ENCODE measurements around the gene ZNF787.

Gene ZNF787

DNA sequence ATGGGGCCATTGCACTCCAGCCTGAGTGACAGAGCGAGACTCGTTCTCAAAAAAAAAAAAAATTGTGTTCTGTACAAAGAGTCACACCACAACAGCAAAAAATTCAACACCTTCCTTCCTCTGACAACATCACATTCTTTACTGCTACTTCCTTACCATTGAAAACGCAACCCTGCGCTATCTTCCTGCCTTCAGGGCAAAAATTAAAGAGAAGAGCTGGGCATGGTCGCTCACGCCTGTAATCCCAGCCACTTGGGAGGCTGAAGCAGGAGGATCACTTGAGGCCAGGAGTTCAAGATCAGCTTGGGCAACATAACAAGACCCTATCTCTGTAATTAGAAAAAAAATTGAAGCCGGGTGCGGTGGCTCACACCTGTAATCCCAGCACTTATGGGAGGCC lies 10.6 kb upstream of the ZNF787 start:
- DNase-seq (ENCODE audit: insufficient read length, low spot score) (no peak), FAIRE-seq (no peak)
- TF ChIP-seq, protein P1, sequence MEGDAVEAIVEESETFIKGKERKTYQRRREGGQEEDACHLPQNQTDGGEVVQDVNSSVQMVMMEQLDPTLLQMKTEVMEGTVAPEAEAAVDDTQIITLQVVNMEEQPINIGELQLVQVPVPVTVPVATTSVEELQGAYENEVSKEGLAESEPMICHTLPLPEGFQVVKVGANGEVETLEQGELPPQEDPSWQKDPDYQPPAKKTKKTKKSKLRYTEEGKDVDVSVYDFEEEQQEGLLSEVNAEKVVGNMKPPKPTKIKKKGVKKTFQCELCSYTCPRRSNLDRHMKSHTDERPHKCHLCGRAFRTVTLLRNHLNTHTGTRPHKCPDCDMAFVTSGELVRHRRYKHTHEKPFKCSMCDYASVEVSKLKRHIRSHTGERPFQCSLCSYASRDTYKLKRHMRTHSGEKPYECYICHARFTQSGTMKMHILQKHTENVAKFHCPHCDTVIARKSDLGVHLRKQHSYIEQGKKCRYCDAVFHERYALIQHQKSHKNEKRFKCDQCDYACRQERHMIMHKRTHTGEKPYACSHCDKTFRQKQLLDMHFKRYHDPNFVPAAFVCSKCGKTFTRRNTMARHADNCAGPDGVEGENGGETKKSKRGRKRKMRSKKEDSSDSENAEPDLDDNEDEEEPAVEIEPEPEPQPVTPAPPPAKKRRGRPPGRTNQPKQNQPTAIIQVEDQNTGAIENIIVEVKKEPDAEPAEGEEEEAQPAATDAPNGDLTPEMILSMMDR (IDR thresholded peaks at IDR 0.05; ENCODE audit: insufficient read depth, missing control alignments) = no peak

DNA sequence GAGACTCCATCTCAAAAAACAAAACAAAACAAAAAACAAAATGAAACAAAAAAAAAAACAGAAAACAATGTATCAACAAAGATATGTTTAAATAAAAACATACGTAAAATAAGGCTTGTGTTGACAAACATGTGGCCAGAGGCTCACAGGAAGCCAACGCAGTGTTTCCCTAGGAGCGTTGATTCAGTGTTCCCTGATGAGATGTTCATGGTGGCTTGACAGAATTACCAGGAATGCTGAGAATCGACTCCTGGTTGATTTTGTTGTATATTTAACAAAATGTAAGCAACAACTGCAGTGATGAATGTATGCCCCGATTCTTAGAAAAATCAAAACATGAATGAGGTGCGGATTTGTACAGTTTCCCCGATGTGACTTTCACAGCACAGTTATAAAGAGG lies 8.9 kb upstream of the ZNF787 start:
- TF ChIP-seq, protein P1 (IDR thresholded peaks at IDR 0.05; ENCODE audit: insufficient read depth, missing control alignments) = no peak
- no peak for FAIRE-seq
- DNase-seq (ENCODE audit: insufficient read length, low spot score) = no peak

DNA sequence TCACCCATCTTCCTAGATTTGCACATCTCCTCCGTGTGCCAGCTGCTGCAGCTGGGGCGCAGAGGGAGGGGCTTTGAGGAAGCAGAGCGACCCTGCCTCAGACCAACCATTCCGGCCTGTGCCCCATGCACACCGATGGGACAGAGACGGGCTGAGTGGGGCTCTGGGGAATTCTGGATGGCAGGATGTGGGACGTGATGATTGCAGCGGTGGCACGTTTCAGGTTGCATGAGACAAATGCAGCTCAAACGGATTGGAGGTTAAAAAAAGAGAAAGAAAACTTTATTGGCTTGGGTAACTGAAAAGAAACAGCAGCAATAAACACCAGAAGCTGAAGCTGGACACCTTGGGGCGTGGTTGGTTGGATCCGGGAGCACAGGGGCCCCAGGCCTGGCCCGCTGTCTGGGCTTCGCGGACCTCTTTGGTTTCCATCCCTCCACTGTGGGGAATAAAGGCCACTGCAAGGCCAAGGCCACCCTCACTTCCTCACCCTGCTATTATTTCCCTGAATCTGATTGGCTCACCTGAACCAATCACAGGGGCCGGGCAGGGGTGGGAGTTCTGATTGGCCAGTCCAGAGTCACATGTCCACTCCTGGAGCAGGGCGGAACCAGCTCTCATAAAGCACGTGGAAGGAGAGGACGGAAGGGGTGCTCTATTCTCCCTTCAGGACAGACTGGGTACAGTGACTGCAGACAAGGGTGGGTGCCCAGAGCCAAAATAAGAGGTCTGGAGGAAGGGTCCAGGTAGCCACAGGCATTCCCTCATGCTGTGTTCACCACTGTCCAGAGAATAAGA lies 6.1 kb upstream of the ZNF787 start:
- DNase-seq (ENCODE audit: insufficient read length, low spot score) (no peak), FAIRE-seq (no peak)
- TF ChIP-seq, protein P1 (IDR thresholded peaks at IDR 0.05; ENCODE audit: insufficient read depth, missing control alignments) = no peak

DNA sequence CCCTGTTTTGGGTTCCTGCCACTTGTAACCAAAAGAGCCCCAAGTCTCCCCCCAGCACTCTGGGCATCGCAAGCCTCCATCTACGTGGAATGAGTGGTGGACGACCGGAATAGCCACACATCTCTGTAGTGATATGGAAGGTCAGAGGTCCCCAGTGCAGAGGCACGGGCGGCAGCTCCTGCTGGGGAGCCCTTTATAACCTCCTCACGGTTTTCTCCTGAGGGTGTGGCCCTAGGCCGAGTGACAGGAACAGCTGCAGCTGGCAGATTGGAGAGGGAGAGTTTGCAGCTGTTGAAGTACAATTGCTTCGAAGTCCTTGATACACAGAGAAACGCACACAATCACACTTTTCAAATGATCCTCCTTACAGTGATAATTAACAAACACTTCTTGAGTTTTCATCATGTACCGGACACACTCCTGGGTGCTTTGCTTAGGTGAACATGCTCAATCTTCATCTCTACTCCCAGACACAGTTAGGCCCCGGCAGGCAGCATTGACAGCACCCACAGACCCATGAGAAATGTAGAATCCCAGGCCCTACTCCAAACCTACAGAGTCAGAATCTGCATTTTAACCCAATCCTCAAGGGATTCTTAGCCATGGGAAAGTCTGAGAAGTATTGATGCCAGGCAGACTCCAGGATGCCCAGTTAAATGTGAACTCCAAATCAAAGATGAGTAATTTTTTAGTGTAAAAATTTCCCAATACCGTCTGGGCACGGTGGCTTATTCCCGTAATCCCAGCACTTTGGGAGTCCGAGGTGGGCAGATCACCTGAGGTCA lies 4.9 kb upstream of the ZNF787 start:
- DNase-seq (ENCODE audit: insufficient read length, low spot score) (no peak), FAIRE-seq (no peak)
- TF ChIP-seq, protein P1 (IDR thresholded peaks at IDR 0.05; ENCODE audit: insufficient read depth, missing control alignments) = no peak

DNA sequence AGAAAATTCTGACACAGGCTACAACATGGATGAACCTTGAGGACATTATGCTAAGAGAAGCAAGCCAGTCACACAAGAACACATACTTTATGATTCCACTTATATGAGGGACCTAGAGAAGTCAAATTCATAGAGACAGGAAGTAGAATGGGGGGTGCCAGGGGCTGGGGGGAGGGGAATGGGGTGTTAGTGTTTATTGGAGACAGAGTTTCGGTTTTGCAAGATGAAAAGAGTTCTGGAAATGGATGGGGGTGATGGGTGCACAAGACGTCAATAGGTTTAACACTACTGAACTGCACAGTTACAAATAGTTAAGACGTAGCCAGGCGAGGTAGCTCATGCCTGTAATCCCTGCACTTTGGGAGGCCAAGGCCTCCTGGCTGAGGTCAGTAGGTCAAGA lies 3.5 kb upstream of the ZNF787 start:
- DNase-seq (ENCODE audit: insufficient read length, low spot score) = no peak
- FAIRE-seq = no peak
- TF ChIP-seq, protein P1 (IDR thresholded peaks at IDR 0.05; ENCODE audit: insufficient read depth, missing control alignments) = no peak

DNA sequence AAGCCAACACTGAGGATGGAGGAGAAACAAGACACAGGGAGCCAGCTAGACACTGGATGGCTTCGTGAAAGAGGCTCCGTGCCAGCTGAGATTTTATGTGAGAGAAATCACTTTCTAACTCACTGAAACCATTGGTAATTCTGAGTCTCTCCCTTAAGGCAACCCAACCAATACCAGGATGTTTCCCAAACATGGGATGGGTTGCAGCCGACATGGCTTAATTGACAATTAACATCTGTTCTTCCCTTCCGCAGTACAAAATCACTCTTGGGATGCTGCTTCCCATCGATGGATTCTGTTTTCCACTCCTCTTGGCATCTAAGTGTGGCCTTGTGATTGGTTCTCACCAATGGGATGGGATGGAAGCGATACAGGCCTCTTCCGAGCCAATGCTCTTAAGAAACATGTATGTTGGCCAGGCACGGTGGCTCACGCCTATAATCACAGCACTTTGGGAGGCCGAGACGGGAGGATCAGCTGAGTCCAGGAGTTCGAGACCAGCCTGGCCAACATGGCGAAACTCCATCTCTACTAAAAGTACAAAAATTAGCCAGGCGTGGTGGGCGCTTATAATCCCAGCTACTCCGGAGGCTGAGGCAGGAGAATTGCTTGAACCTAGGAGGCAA lies 2.3 kb upstream of the ZNF787 start:
- TF ChIP-seq, protein P1 (IDR thresholded peaks at IDR 0.05; ENCODE audit: insufficient read depth, missing control alignments) = no peak
- FAIRE-seq = no peak
- no peak for DNase-seq (ENCODE audit: insufficient read length, low spot score)
